GM21723 (cell line): ENCODE data around the gene CCR5.
"Not testable (repeated sequence)": the region's sequence is repeated elsewhere in the genome, so short reads cannot be mapped to it uniquely, and the experiment has no call there.

ENCODE experiments used
- ATAC-seq: cut with Tn5 transposase; IDR thresholded peaks from one replicate; pipeline ENCODE4 v1.9.1; 2021; ENCODE audit warnings: mild to moderate bottlenecking, moderate library complexity; ENCODE audit not compliant: unreplicated experiment

The CCR5 gene

GRCh38 chr3:46370839-46371518 lies at the start of gene CCR5:
CCR5 (plus strand) TSS chr3:46370946; CDS start chr3:46372903, 1,957 bp downstream.
- ATAC-seq = no peak

DNA sequence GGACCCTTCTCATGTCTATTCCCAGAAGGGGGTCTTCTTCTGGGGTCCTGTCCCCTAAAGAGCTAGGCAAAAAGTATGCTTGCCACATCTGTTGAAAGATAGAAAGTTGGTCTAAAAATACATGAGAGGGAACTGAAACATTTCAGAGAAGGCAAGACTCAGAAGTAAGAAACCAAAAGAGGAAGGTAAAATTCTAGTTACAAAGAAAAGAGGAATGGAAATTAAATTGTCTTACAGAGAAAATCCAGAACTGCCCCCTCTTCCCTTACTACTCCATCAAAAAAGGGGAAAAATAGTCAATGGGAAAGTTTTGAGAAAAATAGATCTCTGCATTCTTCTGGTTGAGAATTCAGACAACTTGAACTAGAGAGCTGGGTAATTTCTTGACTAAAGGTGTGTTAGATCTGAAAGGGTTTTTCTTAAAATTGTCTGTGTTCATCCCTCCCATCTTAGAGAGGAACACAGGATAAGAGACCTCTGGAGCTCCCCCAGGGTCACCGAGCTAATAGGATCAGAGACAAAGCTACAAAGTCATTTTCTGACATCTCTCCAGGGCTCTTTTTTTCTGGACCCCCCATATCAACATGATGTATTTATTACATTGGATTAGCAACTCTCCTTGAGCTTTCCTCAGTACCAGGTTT lies 49.2 kb upstream of the CCR5 start:
- peak; percentile 65 for ATAC-seq

DNA sequence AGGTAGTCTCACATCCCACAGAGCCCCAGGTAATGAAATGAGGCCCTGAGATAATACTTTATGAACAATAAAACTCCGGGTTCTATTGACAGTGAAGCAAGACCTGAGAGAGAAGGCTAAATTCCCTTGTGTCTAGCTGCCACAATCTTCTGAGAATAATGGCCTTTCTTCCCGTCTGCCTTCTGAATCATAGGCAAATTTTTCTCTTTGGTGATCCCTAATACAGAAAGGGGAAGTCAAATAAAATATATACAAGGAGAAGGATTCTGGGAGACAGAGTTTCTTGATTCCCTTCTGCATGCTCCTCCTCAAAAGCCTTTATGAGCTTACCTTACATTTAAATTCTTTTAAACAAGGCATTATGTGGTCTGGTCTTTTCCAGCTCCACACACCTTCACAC lies 46.7 kb upstream of the CCR5 start:
- no peak for ATAC-seq

GRCh38 chr3:46325645-46326300 lies 45.0 kb upstream of the CCR5 start:
- no peak for ATAC-seq

GRCh38 chr3:46330676-46331075 lies 40.1 kb upstream of the CCR5 start:
- not testable (repeated sequence) for ATAC-seq

DNA sequence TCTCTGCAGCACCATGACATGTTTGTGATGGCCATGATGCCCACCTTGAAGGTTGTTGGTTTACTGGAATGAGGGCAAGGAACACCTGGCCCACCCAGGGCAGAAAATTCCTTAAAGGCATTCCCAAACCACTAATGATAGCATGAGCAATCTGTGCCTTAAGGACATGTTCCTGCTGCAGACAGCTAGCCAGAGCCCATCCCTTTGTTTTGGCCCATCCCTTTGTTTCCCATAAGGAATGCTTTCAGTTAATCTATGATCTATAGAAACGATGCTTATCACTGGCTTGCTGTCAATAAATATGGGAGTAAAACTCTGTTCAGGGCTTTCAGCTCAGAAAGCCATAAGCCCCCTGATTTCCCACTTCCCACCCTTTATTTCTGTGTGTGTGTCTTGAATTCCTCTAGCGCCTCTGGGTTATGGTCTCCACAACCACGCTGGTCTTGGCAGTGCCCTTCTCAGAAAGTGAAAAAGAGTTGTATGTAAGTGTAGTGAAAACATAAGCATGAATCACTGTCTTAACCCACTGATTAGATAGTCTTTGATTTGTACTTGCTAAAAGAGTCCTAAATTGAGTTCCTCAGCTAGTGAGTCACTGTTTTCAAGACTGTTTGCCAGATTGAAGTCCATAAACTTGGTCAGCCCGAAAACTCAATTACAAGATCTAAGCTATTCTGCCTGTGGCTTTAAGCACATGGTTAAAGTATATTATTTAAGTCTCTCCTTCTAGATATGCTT lies 35.8 kb upstream of the CCR5 start:
- no peak for ATAC-seq

GRCh38 chr3:46335541-46335940 lies 35.2 kb upstream of the CCR5 start:
- no peak for ATAC-seq

GRCh38 chr3:46337911-46338310 lies 32.8 kb upstream of the CCR5 start:
- ATAC-seq = no peak

GRCh38 chr3:46338840-46339239 lies 31.9 kb upstream of the CCR5 start:
- ATAC-seq = no peak

GRCh38 chr3:46344476-46344875 lies 26.3 kb upstream of the CCR5 start:
- no peak for ATAC-seq

DNA sequence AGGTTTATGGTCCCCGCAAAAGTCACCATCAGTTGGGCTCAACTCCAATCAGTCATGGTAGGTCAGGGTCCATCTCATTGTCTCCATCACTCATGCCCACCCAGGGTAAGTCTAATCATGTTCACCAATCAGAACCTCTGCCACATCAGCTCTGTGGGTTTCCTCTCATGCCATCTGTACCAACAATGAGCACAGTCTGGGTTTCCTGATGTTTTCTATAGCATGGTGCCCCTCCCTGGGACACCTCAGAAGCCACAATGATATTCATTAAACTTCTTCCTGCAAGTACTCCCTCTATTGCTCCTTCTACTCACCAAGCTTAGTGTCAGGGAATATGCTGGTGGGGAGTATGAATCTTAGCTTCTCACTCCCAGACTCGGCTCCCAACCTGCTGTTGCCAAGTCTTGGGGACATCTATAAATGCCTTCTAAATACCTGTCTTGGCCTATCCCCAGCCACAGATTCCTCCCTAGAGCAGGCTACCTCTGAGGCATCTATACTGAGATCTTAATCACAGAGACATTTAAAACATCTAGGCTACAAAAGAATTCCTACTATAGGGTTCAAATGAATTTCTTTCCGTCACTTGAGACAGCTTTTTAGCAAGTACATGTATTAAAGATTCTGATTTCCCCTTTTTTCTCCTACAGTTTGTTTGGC lies 21.8 kb upstream of the CCR5 start:
- ATAC-seq = no peak

DNA sequence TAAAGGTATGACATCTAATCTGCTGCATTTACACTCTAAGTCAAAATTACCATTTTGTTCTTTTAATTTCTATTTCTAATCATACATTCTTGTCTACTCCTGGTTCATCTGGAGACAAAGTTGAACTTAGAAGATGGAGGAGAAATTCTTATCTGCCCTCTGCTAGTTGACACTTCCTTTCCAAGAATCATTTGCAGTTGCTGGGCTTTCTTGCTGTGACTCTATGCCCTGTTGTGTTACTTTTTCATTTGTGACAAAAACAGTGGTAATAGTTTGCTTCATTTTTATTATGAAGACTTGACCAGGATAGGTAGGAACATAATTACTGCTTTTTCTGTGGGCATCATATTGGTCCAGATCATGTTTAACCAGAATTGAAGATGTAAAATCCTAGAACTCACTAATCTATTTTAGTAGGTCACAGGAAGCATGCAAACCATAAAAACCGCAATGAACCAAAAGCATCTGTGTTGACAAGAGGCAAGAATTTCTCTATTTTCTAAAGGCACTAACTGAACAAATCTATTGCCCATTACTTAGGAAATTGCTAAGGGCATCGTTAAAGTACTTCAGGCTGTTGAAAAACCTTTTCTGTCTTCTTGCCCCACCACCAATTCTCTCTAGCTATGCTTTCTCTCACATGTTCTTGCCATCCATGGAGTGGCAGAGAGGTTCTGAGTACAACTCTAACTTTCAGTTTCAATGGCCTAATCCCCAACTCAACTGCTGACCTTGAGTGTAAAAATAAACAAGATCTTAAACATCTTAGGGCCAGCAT lies 21.1 kb upstream of the CCR5 start:
- ATAC-seq = peak; percentile 73

- ATAC-seq = peak; percentile 23
Observed at GRCh38 chr3:46350262-46350565, 20.5 kb upstream of the CCR5 start.

GRCh38 chr3:46351646-46352045 lies 19.1 kb upstream of the CCR5 start:
- ATAC-seq = no peak

- no peak for ATAC-seq
Observed at GRCh38 chr3:46353090-46353489, 17.7 kb upstream of the CCR5 start.

DNA sequence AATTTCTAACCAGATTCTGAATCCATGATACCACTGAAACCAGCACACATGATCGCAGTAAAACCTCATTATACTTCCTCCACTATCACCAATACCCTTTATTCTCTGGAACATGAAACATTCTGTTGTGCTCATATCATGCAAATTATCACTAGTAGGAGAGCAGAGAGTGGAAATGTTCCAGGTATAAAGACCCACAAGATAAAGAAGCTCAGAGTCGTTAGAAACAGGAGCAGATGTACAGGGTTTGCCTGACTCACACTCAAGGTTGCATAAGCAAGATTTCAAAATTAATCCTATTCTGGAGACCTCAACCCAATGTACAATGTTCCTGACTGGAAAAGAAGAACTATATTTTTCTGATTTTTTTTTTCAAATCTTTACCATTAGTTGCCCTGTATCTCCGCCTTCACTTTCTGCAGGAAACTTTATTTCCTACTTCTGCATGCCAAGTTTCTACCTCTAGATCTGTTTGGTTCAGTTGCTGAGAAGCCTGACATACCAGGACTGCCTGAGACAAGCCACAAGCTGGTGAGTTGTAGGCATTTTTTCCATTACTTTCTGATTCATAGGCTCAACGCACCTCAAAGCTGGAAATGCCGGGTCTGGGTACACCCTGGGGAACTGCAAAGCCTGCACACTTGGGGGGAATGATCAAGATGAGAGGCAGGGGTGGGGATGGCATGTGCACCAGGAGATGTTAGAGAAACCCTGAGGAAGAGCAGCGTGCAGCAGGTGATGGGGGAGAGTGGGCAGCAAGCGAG lies 16.9 kb upstream of the CCR5 start, which contains the start of gene CCR2:
CCR2 (plus strand) TSS at position 465 of the 764 bp plus-strand sequence. CDS start 3,417 bp downstream, outside the sequence.
- ATAC-seq = no peak

DNA sequence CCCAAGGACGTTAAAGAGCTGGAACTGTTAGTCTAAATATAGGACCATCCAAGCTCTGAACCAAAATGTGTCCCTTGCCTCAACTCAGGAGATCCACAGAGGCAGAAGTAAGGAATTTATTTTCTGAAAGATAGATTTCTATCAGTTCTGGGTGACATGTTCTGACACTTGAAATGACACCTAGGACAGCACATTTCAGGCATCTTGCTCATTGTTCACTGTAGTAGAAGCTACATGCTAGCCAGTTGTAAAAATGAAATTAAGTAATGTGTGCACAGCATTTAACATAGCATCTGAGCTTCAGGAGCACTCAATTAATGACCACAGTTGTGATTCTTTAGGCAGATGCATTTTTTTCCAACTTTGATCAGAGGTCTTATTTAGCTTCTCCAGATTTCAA lies 16.3 kb upstream of the CCR5 start:
- ATAC-seq = no peak

DNA sequence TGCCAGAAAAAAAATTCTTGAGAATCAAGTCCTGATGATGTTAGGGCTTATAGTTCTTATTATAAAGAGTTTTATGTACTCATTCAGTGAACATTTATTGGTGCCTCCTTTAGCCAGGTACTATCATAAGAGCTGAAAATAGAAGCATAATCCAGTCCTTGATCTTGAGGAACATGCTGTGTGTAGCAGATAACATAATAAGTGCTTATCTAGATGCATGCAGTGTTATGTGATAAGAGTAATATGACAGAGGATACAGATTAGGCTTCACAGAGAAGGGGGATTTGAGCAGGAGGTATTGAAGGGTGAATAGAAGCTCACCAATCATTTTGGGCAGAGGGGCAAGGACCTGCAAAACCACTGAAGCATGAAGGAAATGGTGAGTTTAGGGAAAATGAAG lies 15.8 kb upstream of the CCR5 start:
- ATAC-seq = no peak

DNA sequence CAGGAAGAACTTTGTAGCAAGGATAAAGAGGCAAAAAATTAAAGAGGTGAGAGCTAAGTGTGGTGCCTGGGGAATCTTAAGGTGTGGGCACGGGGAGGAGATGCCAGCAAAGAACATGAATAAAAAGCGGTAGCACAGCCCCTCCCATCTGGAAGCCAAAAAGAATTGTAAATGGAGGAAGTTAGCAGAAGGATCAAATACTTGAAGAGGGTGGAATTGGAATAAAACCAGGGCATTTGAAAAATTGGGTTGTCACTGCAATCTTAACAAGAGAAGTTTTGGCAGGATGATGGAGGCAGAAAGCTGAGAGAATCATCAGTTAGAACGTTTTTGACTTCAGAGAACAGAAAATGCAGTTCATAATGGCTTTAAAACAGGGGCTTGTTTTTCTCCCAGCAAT lies 14.5 kb upstream of the CCR5 start:
- no peak for ATAC-seq

DNA sequence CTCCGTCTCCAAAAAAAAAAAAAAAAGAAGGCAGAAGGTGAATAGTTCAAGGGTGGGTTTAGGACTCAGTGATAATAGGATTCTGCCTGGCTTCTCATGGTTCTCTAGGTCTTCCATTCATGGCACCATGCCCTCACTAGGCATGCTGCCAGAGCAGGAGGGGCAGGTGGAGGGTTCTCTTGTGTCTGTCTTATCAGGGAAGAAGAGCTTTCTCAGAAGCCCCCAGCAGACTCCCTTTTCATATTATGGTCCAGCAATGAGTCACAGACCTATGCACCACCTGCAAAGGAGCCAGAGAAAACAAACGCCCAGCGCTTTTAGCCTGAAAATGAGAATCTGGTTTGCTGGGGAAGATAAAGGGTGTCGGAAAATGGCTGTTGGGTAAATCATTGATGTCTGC lies 13.8 kb upstream of the CCR5 start:
- ATAC-seq = no peak
